HEK293 (cell line): ENCODE measurements around the gene FLNA.

ENCODE experiments used
- CTCF ChIA-PET: fragments of 350-600 bp; formaldehyde crosslinking; extraction: SDS; loops from one replicate; lab custom pipeline; 2021; ENCODE audit warnings: antibody characterized with exemption; lab: Yijun Ruan, JAX
- POLR2A ChIA-PET: fragments of 300-600 bp; formaldehyde crosslinking; extraction: SDS; loops from one replicate; lab custom pipeline; 2020; ENCODE audit warnings: antibody characterized with exemption, inconsistent platforms; lab: Yijun Ruan, JAX
- H3K27ac ChIP-seq: fragments of 200-500 bp; sonication (Bioruptor generic); 2 replicates; pipeline ENCODE4 v1.5.1; 2014; ENCODE audit warnings: low read depth, low read length, control low read depth, inconsistent platforms; ENCODE audit errors: extremely low read depth
- H3K36me3 ChIP-seq, 2 experiments: fragments of 200-500 bp in 1 of 2; sonication (Bioruptor generic) in 1 of 2; 1 replicate in 1 of 2; 2 replicates in 1 of 2; pipeline ENCODE4 v1.5.1; 2014 to 2017; ENCODE audit warnings: inconsistent platforms in 2 of 2, low read length in 2 of 2; ENCODE audit not compliant: control insufficient read depth in 2 of 2, insufficient read depth in 1 of 2
- H3K4me1 ChIP-seq: fragments of 200-500 bp; sonication (Bioruptor generic); 2 replicates; pipeline ENCODE4 v1.5.1; 2014; ENCODE audit warnings: mild to moderate bottlenecking, low read length, inconsistent platforms; ENCODE audit not compliant: control insufficient read depth, insufficient read depth
- H3K4me3 ChIP-seq: 2 replicates; pipeline ENCODE4 v1.5.1; 2011; ENCODE audit warnings: low read depth, mild to moderate bottlenecking, control low read depth, low read length, moderate library complexity
- H3K9me3 ChIP-seq: fragments of 200-500 bp; sonication (Bioruptor generic); 2 replicates; pipeline ENCODE4 v1.5.1; 2014; ENCODE audit warnings: low read depth, low read length, inconsistent platforms; ENCODE audit not compliant: control insufficient read depth, insufficient read depth
- EGR2 ChIP-seq: fragments of 450-650 bp; formaldehyde crosslinking; IDR thresholded peaks from 2 replicates; pipeline ENCODE4 v1.5.1; 2016; ENCODE audit warnings: low read depth, missing biosample characterization, missing genetic modification characterization
- GLI2 ChIP-seq: fragments of 450-650 bp; formaldehyde crosslinking; IDR thresholded peaks from 2 replicates; pipeline ENCODE4; 2017; ENCODE audit warnings: missing biosample characterization, missing genetic modification characterization, low read depth, borderline replicate concordance
- HIC1 ChIP-seq: fragments of 450-650 bp; formaldehyde crosslinking; IDR thresholded peaks from 2 replicates; pipeline ENCODE4 v1.5.1; 2016; ENCODE audit warnings: missing biosample characterization, missing genetic modification characterization
- HOXA7 ChIP-seq: sonication (generic); formaldehyde crosslinking; IDR thresholded peaks from 2 replicates; pipeline ENCODE4 v1.8.1; 2022; ENCODE audit warnings: missing genetic modification reagents, borderline replicate concordance
- KLF16 ChIP-seq: fragments of 450-650 bp; formaldehyde crosslinking; IDR thresholded peaks from 2 replicates; pipeline ENCODE4 v1.5.1; 2017; ENCODE audit warnings: missing biosample characterization, missing genetic modification characterization
- PATZ1 ChIP-seq: fragments of 450-650 bp; formaldehyde crosslinking; IDR thresholded peaks from 2 replicates; pipeline ENCODE4 v1.5.1; 2016; ENCODE audit warnings: missing biosample characterization, missing genetic modification characterization
- SCRT2 ChIP-seq: fragments of 450-650 bp; formaldehyde crosslinking; IDR thresholded peaks from 2 replicates; pipeline ENCODE4 v1.5.1; 2016; ENCODE audit warnings: missing biosample characterization, missing genetic modification characterization
- ZFP41 ChIP-seq: fragments of 450-650 bp; formaldehyde crosslinking; IDR thresholded peaks from 2 replicates; pipeline ENCODE4 v1.5.1; 2016; ENCODE audit warnings: missing biosample characterization, missing genetic modification characterization, borderline replicate concordance
- ZNF157 ChIP-seq: fragments of 450-650 bp; formaldehyde crosslinking; IDR thresholded peaks from 2 replicates; pipeline ENCODE4 v1.5.1; 2016; ENCODE audit warnings: missing biosample characterization, missing genetic modification characterization
- ZNF174 ChIP-seq: fragments of 450-650 bp; formaldehyde crosslinking; IDR thresholded peaks from 2 replicates; pipeline ENCODE4 v1.5.0; 2017; ENCODE audit warnings: missing biosample characterization, mild to moderate bottlenecking, missing genetic modification characterization
- ZNF175 ChIP-seq: fragments of 450-650 bp; formaldehyde crosslinking; IDR thresholded peaks from 2 replicates; pipeline ENCODE4 v1.5.1; 2016; ENCODE audit warnings: missing biosample characterization, missing genetic modification characterization
- ZNF184 ChIP-seq: fragments of 450-650 bp; IDR thresholded peaks from 2 replicates; pipeline ENCODE4 v1.5.1; 2018; ENCODE audit warnings: missing biosample characterization, mild to moderate bottlenecking, missing genetic modification characterization
- ZNF311 ChIP-seq: fragments of 450-650 bp; formaldehyde crosslinking; IDR thresholded peaks from 2 replicates; pipeline ENCODE4 v1.5.1; 2017; ENCODE audit warnings: missing biosample characterization, missing genetic modification characterization, borderline replicate concordance
- ZNF473 ChIP-seq: fragments of 450-650 bp; formaldehyde crosslinking; IDR thresholded peaks from 2 replicates; pipeline ENCODE4 v1.5.1; 2017; ENCODE audit warnings: missing biosample characterization, missing genetic modification characterization
- ZNF555 ChIP-seq: fragments of 450-650 bp; formaldehyde crosslinking; conservative IDR thresholded peaks from 2 replicates; pipeline ENCODE4 v1.5.1; 2017; ENCODE audit warnings: missing biosample characterization, mild to moderate bottlenecking, missing genetic modification characterization, inconsistent platforms
- ZNF571 ChIP-seq: fragments of 450-650 bp; formaldehyde crosslinking; IDR thresholded peaks from 2 replicates; pipeline ENCODE4 v1.5.0; 2017; ENCODE audit warnings: missing biosample characterization, missing genetic modification characterization
- ZNF610 ChIP-seq: fragments of 450-650 bp; formaldehyde crosslinking; IDR thresholded peaks from 2 replicates; pipeline ENCODE4 v1.5.1; 2016; ENCODE audit warnings: missing biosample characterization, missing genetic modification characterization, borderline replicate concordance
- ZNF645 ChIP-seq: fragments of 450-650 bp; formaldehyde crosslinking; IDR thresholded peaks from 2 replicates; pipeline ENCODE4; 2016; ENCODE audit warnings: missing biosample characterization, missing genetic modification characterization
- ZNF76 ChIP-seq: fragments of 450-650 bp; formaldehyde crosslinking; IDR thresholded peaks from 2 replicates; pipeline ENCODE4; 2016; ENCODE audit warnings: low read depth, missing biosample characterization, missing genetic modification characterization, borderline replicate concordance
- ZNF785 ChIP-seq: fragments of 450-650 bp; formaldehyde crosslinking; IDR thresholded peaks from 2 replicates; pipeline ENCODE4 v1.5.1; 2016; ENCODE audit warnings: missing biosample characterization, missing genetic modification characterization
- ZNF792 ChIP-seq: fragments of 450-650 bp; formaldehyde crosslinking; IDR thresholded peaks from 2 replicates; pipeline ENCODE4 v1.5.1; 2016; ENCODE audit warnings: missing biosample characterization, missing genetic modification characterization
- ZXDB ChIP-seq: fragments of 450-650 bp; formaldehyde crosslinking; IDR thresholded peaks from 2 replicates; pipeline ENCODE4 v1.5.1; 2016; ENCODE audit warnings: missing biosample characterization, missing genetic modification characterization

The FLNA gene

GRCh38 chrX:154354013-154354412 is 20.4 kb downstream of the FLNA start:
- H3K9me3 ChIP-seq: no peaks in the 10 kb centered on the region
- no peaks in the 10 kb centered on the region for H3K4me1 ChIP-seq
- POLR2A ChIA-PET: interaction anchor here (0.9 to 1.6 kb wide), 4 partner anchors 9 to 17 kb away, joined by 4 to 6 read pairs (median 4); no protein-coding TSS in a partner anchor
- no peak overlapping the region for H3K4me3 ChIP-seq
- H3K36me3 ChIP-seq: peaks cover 3 to 100% of the 10 kb centered on the region in 2 experiments; a peak in 1 of 3 replicates
- H3K27ac ChIP-seq: no peak overlapping the region
- TF ChIP-seq EGR2 (tag by site-specific recombination) (no peak), HIC1 (tag by site-specific recombination) (peak; percentile 67)
- TF ChIP-seq, all 188 proteins: peak for 1
- CTCF ChIA-PET: no interaction called here

DNA sequence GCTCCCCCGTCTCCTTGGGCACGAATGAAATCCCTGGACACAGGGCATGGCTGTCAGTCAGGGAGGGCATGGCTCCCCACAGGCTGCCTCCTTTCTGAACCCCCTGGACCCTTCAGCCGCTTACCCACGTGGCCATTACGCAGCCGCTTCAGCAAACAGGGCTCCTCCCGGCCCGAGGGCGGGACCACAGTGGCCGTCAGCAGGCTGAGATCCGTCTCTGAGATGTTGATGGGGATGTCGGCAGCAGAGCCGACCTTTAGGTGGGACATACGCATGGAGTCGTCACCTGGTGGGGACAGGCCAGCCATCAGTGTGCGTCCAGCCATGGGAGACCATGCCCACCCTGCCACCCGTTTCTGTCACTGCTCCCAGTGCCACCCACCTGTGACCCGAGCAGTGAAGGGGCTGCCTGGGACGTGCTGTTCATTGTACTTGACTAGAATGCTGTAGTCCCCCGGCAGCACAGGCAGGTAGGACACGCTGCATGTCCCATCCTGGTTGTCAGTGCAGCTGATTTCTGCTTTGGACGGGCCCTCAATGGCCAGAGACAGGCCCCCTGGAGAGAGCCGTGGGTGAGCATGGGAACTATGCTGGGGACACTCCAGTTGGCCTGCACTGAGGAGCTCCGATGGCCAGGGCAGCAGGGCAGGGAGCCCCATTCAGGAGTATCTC is 21.1 kb downstream of the FLNA start:
- H3K4me3 ChIP-seq: no peak overlapping the region
- no peak overlapping the region for H3K27ac ChIP-seq
- CTCF ChIA-PET: no interaction called here
- H3K36me3 ChIP-seq: peaks cover 0 to 100% of the 10 kb centered on the region in 2 experiments; a peak in 1 of 3 replicates
- no peaks in the 10 kb centered on the region for H3K4me1 ChIP-seq
- POLR2A ChIA-PET: interaction anchor here (1.0 to 1.6 kb wide), 3 partner anchors 9 to 16 kb away, joined by 4 to 6 read pairs (median 5); no protein-coding TSS in a partner anchor
- no peaks in the 10 kb centered on the region for H3K9me3 ChIP-seq
- TF ChIP-seq HOXA7 (CRISPR knock-in tag) (no peak), ZNF571 (tag by site-specific recombination) (no peak), ZNF184 (no peak), ZNF555 (tag by site-specific recombination) (no peak), ZNF157 (no peak), ZNF174 (tag by site-specific recombination) (no peak), ZNF792 (tag by site-specific recombination) (no peak), SCRT2 (tag by site-specific recombination) (no peak), ZFP41 (tag by site-specific recombination) (no peak), ZNF610 (tag by site-specific recombination) (no peak), ZNF311 (tag by site-specific recombination) (no peak), KLF16 (tag by site-specific recombination) (no peak), ZNF473 (tag by site-specific recombination) (no peak), ZXDB (tag by site-specific recombination) (no peak), ZNF785 (tag by site-specific recombination) (no peak), GLI2 (no peak), ZNF645 (tag by site-specific recombination) (no peak), ZNF175 (tag by site-specific recombination) (no peak)

DNA sequence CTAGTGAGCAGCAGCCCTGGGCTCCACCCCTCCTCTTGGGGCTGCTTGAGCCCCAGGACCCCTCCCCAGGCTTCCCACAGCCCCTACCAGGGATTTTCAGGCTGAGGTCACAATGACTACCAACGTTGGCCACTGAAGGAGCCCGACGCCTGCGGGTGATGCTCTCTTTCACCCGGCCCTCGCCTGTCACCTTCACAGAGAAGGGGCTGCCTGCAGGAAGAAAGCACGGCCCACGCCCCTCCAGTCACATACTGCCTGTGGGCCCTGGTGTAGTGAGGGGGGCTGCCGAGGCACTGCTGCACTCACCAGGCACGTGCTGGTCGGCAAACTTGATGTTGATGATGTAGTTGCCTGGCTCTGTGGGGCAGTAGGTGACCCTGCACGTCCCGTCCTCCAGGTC is 22.0 kb downstream of the FLNA start:
- ChIA-PET CTCF (no interaction called here), POLR2A (no interaction called here)
- TF ChIP-seq ZNF76 (tag by site-specific recombination) (no peak), PATZ1 (no peak)
- Histone ChIP-seq H3K4me3 (no peak overlapping the region), H3K9me3 (no peaks in the 10 kb centered on the region), H3K4me1 (no peaks in the 10 kb centered on the region), H3K36me3 (peaks cover 0 to 94% of the 10 kb centered on the region in 2 experiments; a peak in 1 of 3 replicates), H3K27ac (no peak overlapping the region)
